HepG2 (cell line): ENCODE data around the gene NUDT2. TPM values are rescaled to one million over a fixed set of nuclear protein-coding genes. Genes with fewer than 3 reads are reported as not detected.

ENCODE experiments used
- ASH2L ChIP-seq: fragments of 300-600, 200-600 bp; sonication (generic); IDR thresholded peaks from 2 replicates; pipeline ENCODE4 v1.7.0; 2017; ENCODE audit warnings: low read depth, mild to moderate bottlenecking, moderate library complexity, mixed read lengths, low read length; ENCODE audit not compliant: insufficient read length
- CENPT ChIP-seq: sonication (generic); formaldehyde crosslinking; IDR thresholded peaks from 2 replicates; pipeline ENCODE4 v1.8.0; 2022; ENCODE audit warnings: low read depth, mild to moderate bottlenecking, moderate library complexity, missing genetic modification reagents
- DR1 ChIP-seq: sonication (generic); formaldehyde crosslinking; IDR thresholded peaks from 2 replicates; pipeline ENCODE4 v1.8.0; 2021; ENCODE audit warnings: mild to moderate bottlenecking, missing genetic modification reagents, inconsistent platforms
- ETV6 ChIP-seq: sonication (generic); formaldehyde crosslinking; conservative IDR thresholded peaks from 2 replicates; pipeline ENCODE4 v1.4.0; 2020; ENCODE audit warnings: missing genetic modification reagents
- HHEX ChIP-seq: IDR thresholded peaks from 2 replicates; pipeline ENCODE4 v1.6.1; 2016; ENCODE audit warnings: control low read depth
- IRX3 ChIP-seq: sonication (generic); formaldehyde crosslinking; IDR thresholded peaks from 2 replicates; pipeline ENCODE4 v1.8.1; 2023; ENCODE audit warnings: mild to moderate bottlenecking, low read depth, missing genetic modification reagents, borderline replicate concordance
- MED1 ChIP-seq: sonication (generic); formaldehyde crosslinking; IDR thresholded peaks from 2 replicates; pipeline ENCODE4 v1.4.0; 2020; ENCODE audit warnings: missing genetic modification reagents
- NR1H2 ChIP-seq: sonication (generic); formaldehyde crosslinking; IDR thresholded peaks from 2 replicates; pipeline ENCODE4 v1.8.1; 2022; ENCODE audit warnings: low read depth, missing genetic modification reagents, borderline replicate concordance
- SP5 ChIP-seq: IDR thresholded peaks from 2 replicates; pipeline ENCODE4 v1.6.1; 2016; ENCODE audit warnings: low read depth, borderline replicate concordance
- TCF7 ChIP-seq: sonication (generic); IDR thresholded peaks from 2 replicates; pipeline ENCODE4 v1.6.1; 2016; ENCODE audit warnings: antibody characterized with exemption, low read depth
- TGIF2 ChIP-seq: IDR thresholded peaks from 2 replicates; pipeline ENCODE4 v1.6.1; 2016; ENCODE audit warnings: control low read depth, missing compliant biosample characterization
- TSC22D2 ChIP-seq: sonication (generic); formaldehyde crosslinking; IDR thresholded peaks from 2 replicates; pipeline ENCODE4 v1.5.1; 2020; ENCODE audit warnings: missing genetic modification reagents, mild to moderate bottlenecking, borderline replicate concordance
- ZNF10 ChIP-seq: sonication (generic); formaldehyde crosslinking; IDR thresholded peaks from 2 replicates; pipeline ENCODE4 v1.4.0; 2020; ENCODE audit warnings: mild to moderate bottlenecking, low read depth, missing genetic modification reagents, borderline replicate concordance
- ZNF160 ChIP-seq: sonication (generic); formaldehyde crosslinking; IDR thresholded peaks from 2 replicates; pipeline ENCODE4 v1.8.0; 2022; ENCODE audit warnings: mild to moderate bottlenecking, inconsistent platforms, missing genetic modification reagents
- ZNF296 ChIP-seq: sonication (generic); formaldehyde crosslinking; conservative IDR thresholded peaks from 2 replicates; pipeline ENCODE4 v1.5.0; 2020; ENCODE audit warnings: mild to moderate bottlenecking, missing genetic modification reagents
- ZNF343 ChIP-seq: sonication (generic); formaldehyde crosslinking; IDR thresholded peaks from 2 replicates; pipeline ENCODE4 v1.4.0; 2020; ENCODE audit warnings: mild to moderate bottlenecking, missing genetic modification reagents
- ZNF546 ChIP-seq: sonication (generic); formaldehyde crosslinking; conservative IDR thresholded peaks from 2 replicates; pipeline ENCODE4 v1.8.1; 2023; ENCODE audit warnings: mild to moderate bottlenecking, missing genetic modification reagents
- ZNF564 ChIP-seq: sonication (generic); formaldehyde crosslinking; IDR thresholded peaks from 2 replicates; pipeline ENCODE4 v1.8.1; 2023; ENCODE audit warnings: mild to moderate bottlenecking, missing genetic modification reagents
- ZNF773 ChIP-seq: sonication (generic); formaldehyde crosslinking; IDR thresholded peaks from 2 replicates; pipeline ENCODE4 v1.4.0; 2020; ENCODE audit warnings: missing genetic modification reagents, borderline replicate concordance
- ZNF782 ChIP-seq: sonication (generic); formaldehyde crosslinking; IDR thresholded peaks from 2 replicates; pipeline ENCODE4 v1.4.0; 2020; ENCODE audit warnings: missing genetic modification reagents, mild to moderate bottlenecking, borderline replicate concordance
- polyA plus RNA-seq, 8 experiments: library from polyadenylated mRNA; depleted of rRNA in 3 of 8; stranded (reverse) in 7 of 8; unstranded in 1 of 8; fragments of >200 nt; fragmentation: Illumina TruSeq in 4 of 8; extraction: Trizol in 4 of 8; gene quantifications; 2 replicates each; pipeline versions ENCODE4 v1.2.1 to v1.2.3, GENCODE V29; 2011 to 2016; ENCODE audit warnings: low read depth in 4 of 8, missing spikeins in 1 of 8, mixed read lengths in 1 of 8; ENCODE audit not compliant: insufficient read depth in 1 of 8
- total RNA-seq, 5 experiments: library from RNA; depleted of rRNA; stranded (reverse); fragments of >200 nt; fragmentation: Illumina TruSeq; extraction: Trizol; gene quantifications; 2 replicates each; pipeline ENCODE4 v1.2.3, GENCODE V29; 2016; ENCODE audit warnings: low read depth in 1 of 5
- TF ChIP-seq, protein P1 (sequence below): IDR thresholded peaks from 2 replicates; pipeline ENCODE4 v1.6.1; 2016; ENCODE audit warnings: low read depth, missing genetic modification reagents, missing compliant biosample characterization
- TF ChIP-seq, protein P2 (sequence below): IDR thresholded peaks from 2 replicates; pipeline ENCODE4 v1.6.1; 2016; ENCODE audit warnings: low read depth, control low read depth
- TF ChIP-seq, protein P3 (sequence below): sonication (generic); formaldehyde crosslinking; IDR thresholded peaks from 2 replicates; pipeline ENCODE4 v1.5.0; 2020; ENCODE audit warnings: missing genetic modification reagents, mild to moderate bottlenecking, borderline replicate concordance

The NUDT2 gene
- total and polyA plus RNA-seq, 2 of the 13 experiments (the other 11 are each of a cell fraction or from before 2014, with no cell fraction given): 19.9 to 24.6 TPM

DNA sequence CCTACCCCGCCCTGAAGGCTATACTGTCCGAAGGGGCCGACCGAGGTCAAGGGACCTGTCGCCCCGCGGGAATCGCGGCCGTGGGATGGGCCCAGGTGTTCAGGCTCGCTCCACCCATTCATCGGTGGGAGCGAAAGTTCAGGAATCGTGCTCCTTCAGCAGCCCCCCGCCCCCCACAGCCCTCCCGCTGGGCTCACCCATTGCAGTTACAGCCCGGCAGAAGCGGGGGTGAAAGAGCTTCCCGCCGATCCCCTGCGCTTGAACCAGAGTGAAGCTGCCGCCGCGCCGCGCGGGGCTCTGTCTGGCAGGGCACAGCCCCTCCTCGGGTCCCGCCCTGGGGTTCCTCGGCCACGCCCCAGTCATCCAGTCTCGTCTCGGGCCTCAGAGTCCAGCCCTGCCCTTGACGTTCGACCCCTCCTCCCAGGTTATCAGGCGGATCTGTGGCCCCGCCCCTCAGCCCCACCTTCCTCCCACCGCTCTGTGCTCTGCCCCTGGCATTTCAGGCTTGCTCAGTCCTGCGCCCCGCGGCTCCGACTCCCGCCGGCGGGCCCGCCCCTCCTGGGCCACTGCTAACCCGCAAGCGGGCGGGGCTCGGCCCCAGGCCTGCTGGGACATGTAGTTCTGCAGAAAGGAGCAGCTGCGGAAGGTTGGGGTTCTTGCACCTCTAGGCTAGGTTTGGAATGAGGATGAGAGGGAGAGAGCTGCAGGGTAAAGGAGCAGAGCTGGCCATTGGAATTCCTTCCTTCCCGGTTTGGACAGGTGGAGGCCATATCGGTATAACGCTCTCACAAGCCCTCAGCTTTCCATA is 47.4 kb downstream of the NUDT2 start, which contains the start of gene MYORG (continued):
- TF ChIP-seq, protein P1, sequence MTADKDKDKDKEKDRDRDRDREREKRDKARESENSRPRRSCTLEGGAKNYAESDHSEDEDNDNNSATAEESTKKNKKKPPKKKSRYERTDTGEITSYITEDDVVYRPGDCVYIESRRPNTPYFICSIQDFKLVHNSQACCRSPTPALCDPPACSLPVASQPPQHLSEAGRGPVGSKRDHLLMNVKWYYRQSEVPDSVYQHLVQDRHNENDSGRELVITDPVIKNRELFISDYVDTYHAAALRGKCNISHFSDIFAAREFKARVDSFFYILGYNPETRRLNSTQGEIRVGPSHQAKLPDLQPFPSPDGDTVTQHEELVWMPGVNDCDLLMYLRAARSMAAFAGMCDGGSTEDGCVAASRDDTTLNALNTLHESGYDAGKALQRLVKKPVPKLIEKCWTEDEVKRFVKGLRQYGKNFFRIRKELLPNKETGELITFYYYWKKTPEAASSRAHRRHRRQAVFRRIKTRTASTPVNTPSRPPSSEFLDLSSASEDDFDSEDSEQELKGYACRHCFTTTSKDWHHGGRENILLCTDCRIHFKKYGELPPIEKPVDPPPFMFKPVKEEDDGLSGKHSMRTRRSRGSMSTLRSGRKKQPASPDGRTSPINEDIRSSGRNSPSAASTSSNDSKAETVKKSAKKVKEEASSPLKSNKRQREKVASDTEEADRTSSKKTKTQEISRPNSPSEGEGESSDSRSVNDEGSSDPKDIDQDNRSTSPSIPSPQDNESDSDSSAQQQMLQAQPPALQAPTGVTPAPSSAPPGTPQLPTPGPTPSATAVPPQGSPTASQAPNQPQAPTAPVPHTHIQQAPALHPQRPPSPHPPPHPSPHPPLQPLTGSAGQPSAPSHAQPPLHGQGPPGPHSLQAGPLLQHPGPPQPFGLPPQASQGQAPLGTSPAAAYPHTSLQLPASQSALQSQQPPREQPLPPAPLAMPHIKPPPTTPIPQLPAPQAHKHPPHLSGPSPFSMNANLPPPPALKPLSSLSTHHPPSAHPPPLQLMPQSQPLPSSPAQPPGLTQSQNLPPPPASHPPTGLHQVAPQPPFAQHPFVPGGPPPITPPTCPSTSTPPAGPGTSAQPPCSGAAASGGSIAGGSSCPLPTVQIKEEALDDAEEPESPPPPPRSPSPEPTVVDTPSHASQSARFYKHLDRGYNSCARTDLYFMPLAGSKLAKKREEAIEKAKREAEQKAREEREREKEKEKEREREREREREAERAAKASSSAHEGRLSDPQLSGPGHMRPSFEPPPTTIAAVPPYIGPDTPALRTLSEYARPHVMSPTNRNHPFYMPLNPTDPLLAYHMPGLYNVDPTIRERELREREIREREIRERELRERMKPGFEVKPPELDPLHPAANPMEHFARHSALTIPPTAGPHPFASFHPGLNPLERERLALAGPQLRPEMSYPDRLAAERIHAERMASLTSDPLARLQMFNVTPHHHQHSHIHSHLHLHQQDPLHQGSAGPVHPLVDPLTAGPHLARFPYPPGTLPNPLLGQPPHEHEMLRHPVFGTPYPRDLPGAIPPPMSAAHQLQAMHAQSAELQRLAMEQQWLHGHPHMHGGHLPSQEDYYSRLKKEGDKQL (CRISPR knock-in tag): no peak
- TF ChIP-seq ZNF773: no peak
- no peak for TF ChIP-seq TCF7
- 0 out of 2 replicates have a peak, but pooled peaks have one; percentile 8 for TF ChIP-seq HHEX (CRISPR knock-in tag)
- TF ChIP-seq ZNF296 (CRISPR knock-in tag): no peak
- TF ChIP-seq ZNF10: no peak
- no peak for TF ChIP-seq CENPT
- TF ChIP-seq ZNF782 (CRISPR knock-in tag): peak; percentile 87; the same call in 1 of the 2 replicates
- TF ChIP-seq ZNF343 (CRISPR knock-in tag): no peak
- TF ChIP-seq ETV6 (CRISPR knock-in tag): no peak
- no peak; the same call in 1 of the 2 replicates for TF ChIP-seq ZNF564 (CRISPR knock-in tag)
- 0 out of 2 replicates have a peak, but pooled peaks have one; percentile 58 for TF ChIP-seq ZNF160 (CRISPR knock-in tag)
- TF ChIP-seq TSC22D2 (CRISPR knock-in tag): no peak
- peak; percentile 92 for TF ChIP-seq TGIF2 (CRISPR knock-in tag)
- peak; percentile 75 for TF ChIP-seq DR1
- no peak; the same call in 1 of the 2 replicates for TF ChIP-seq ZNF546 (CRISPR knock-in tag)
- TF ChIP-seq, protein P2, sequence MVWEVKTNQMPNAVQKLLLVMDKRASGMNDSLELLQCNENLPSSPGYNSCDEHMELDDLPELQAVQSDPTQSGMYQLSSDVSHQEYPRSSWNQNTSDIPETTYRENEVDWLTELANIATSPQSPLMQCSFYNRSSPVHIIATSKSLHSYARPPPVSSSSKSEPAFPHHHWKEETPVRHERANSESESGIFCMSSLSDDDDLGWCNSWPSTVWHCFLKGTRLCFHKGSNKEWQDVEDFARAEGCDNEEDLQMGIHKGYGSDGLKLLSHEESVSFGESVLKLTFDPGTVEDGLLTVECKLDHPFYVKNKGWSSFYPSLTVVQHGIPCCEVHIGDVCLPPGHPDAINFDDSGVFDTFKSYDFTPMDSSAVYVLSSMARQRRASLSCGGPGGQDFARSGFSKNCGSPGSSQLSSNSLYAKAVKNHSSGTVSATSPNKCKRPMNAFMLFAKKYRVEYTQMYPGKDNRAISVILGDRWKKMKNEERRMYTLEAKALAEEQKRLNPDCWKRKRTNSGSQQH (CRISPR knock-in tag): 0 out of 2 replicates have a peak, but pooled peaks have one; percentile 43
- peak; percentile 75 for TF ChIP-seq MED1
- no peak for TF ChIP-seq NR1H2
- TF ChIP-seq, protein P3, sequence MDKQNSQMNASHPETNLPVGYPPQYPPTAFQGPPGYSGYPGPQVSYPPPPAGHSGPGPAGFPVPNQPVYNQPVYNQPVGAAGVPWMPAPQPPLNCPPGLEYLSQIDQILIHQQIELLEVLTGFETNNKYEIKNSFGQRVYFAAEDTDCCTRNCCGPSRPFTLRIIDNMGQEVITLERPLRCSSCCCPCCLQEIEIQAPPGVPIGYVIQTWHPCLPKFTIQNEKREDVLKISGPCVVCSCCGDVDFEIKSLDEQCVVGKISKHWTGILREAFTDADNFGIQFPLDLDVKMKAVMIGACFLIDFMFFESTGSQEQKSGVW (CRISPR knock-in tag): no peak
- no peak for TF ChIP-seq IRX3 (CRISPR knock-in tag)
- TF ChIP-seq ASH2L: peak; percentile 75
- peak; percentile 97 for TF ChIP-seq SP5 (CRISPR knock-in tag)
